Hepatocyte (in vitro differentiated cells): ENCODE data around the gene L1TD1.

Experiments
- EZH2 ChIP-seq: fragments of 200-600 bp; sonication (generic); IDR thresholded peaks from 2 replicates; pipeline ENCODE4 v1.6.1; 2016; ENCODE audit warnings: antibody characterized with exemption, mild to moderate bottlenecking, borderline replicate concordance
- EZH2phosphoT487 ChIP-seq: fragments of 200-600 bp; sonication (generic); IDR thresholded peaks from one replicate; pipeline ENCODE4 v1.6.1; 2018; ENCODE audit warnings: antibody characterized with exemption, mild to moderate bottlenecking, low read depth, moderate library complexity; ENCODE audit not compliant: unreplicated experiment, severe bottlenecking
- TF ChIP-seq, protein P1 (sequence below): fragments of 200-600 bp; sonication (generic); IDR thresholded peaks from 2 replicates; pipeline ENCODE4 v1.5.1; 2016; ENCODE audit warnings: antibody characterized with exemption, mild to moderate bottlenecking; ENCODE audit not compliant: poor library complexity

GRCh38 chr1:62228883-62229187 lies 34.2 kb downstream of the L1TD1 start:
- TF ChIP-seq, protein P1, sequence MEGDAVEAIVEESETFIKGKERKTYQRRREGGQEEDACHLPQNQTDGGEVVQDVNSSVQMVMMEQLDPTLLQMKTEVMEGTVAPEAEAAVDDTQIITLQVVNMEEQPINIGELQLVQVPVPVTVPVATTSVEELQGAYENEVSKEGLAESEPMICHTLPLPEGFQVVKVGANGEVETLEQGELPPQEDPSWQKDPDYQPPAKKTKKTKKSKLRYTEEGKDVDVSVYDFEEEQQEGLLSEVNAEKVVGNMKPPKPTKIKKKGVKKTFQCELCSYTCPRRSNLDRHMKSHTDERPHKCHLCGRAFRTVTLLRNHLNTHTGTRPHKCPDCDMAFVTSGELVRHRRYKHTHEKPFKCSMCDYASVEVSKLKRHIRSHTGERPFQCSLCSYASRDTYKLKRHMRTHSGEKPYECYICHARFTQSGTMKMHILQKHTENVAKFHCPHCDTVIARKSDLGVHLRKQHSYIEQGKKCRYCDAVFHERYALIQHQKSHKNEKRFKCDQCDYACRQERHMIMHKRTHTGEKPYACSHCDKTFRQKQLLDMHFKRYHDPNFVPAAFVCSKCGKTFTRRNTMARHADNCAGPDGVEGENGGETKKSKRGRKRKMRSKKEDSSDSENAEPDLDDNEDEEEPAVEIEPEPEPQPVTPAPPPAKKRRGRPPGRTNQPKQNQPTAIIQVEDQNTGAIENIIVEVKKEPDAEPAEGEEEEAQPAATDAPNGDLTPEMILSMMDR = no peak
- no peak for TF ChIP-seq EZH2phosphoT487
- no peak for TF ChIP-seq EZH2
